HCT116 (cell line): ENCODE measurements around the gene DIP2C. TPM values are rescaled to one million over a fixed set of nuclear protein-coding genes. Genes with fewer than 3 reads are reported as not detected.

Experiments
- ATAC-seq: fragments of 200-7000 bp; cut with Tn5 transposase; 2 replicates; pipeline ENCODE4 v1.9.1; 2020; ENCODE audit warnings: mild to moderate bottlenecking, moderate library complexity
- BruUV-seq: library from RNA; stranded (reverse); fragments of 400-500 nt; replicated peaks from 2 replicates; lab custom pipeline; 2021; lab: Mats Ljungman, UMichigan
- CTCF ChIA-PET: fragments of 300-600 bp; sonication (Branson Sonifier 250); formaldehyde crosslinking; loops from one replicate; lab custom pipeline; 2021; ENCODE audit warnings: antibody characterized with exemption; lab: Charles Lee
- POLR2A ChIA-PET: fragments of 300-600, 350-600 bp; sonication (Branson Sonifier 250); formaldehyde crosslinking; loops from one replicate; lab custom pipeline; 2021; ENCODE audit warnings: antibody characterized with exemption; lab: Charles Lee
- RAD21 ChIA-PET, 2 experiments: fragments of 300-600 bp; sonication (Branson Sonifier 250); formaldehyde crosslinking; loops; one replicate each; lab custom pipeline; 2023; ENCODE audit warnings: low total read pairs in 2 of 2; ENCODE audit not compliant: uncharacterized antibody in 2 of 2, unreplicated experiment in 2 of 2, low non-redundant PET in 1 of 2; lab: Charles Lee
- DNase-seq: peaks from one replicate; pipeline ENCODE4 v3.0.0-alpha.2; 2010; ENCODE audit warnings: low read depth, low spot score
- H2AFZ ChIP-seq: fragments of 200-600 bp; shearing (Covaris generic), sonication (generic); 2 replicates; pipeline ENCODE4 v1.6.1; 2017; ENCODE audit warnings: low read depth, mixed run types, mixed read lengths, antibody characterized with exemption, low read length; ENCODE audit not compliant: poor library complexity, severe bottlenecking
- H3K27ac ChIP-seq: 2 replicates; pipeline ENCODE4 v1.5.1; 2012; ENCODE audit warnings: low read depth, low read length
- H3K27me3 ChIP-seq: fragments of 200-600 bp; sonication (generic); 2 replicates; pipeline ENCODE4 v1.6.1; 2016; ENCODE audit warnings: mixed run types, low read length, mixed read lengths; ENCODE audit not compliant: insufficient read depth
- H3K36me3 ChIP-seq, 2 experiments: fragments of 200-500 bp in 1 of 2; fragments of 200-600 bp in 1 of 2; sonication (Bioruptor generic) in 1 of 2; sonication (generic) in 1 of 2; 2 replicates each; pipeline versions ENCODE4 v1.5.1 to v1.6.1; 2014 to 2016; ENCODE audit warnings: low read length in 2 of 2, inconsistent platforms in 1 of 2, mixed read lengths in 1 of 2, mixed run types in 1 of 2; ENCODE audit not compliant: insufficient read depth in 2 of 2, control insufficient read depth in 1 of 2
- H3K4me1 ChIP-seq, 2 experiments: fragments of 200-600 bp in 1 of 2; sonication (generic) in 1 of 2; 2 replicates each; pipeline versions ENCODE4 v1.5.1 to v1.6.1; 2012 to 2017; ENCODE audit warnings: low read length in 2 of 2, inconsistent platforms in 1 of 2, mild to moderate bottlenecking in 1 of 2, mixed read lengths in 1 of 2, mixed run types in 1 of 2, moderate library complexity in 1 of 2; ENCODE audit not compliant: insufficient read depth in 2 of 2, control insufficient read depth in 1 of 2
- H3K4me2 ChIP-seq: fragments of 200-600 bp; sonication (generic); 2 replicates; pipeline ENCODE4 v1.6.1; 2017; ENCODE audit warnings: mixed run types, low read length, mixed read lengths
- H3K4me3 ChIP-seq, 2 experiments: fragments of 200-600 bp in 1 of 2; sonication (generic) in 1 of 2; replicated peaks in 1 of 2; 2 replicates each; pipeline ENCODE4 v1.5.1; 2011 to 2016; ENCODE audit warnings: low read length in 2 of 2, control low read depth in 1 of 2, low read depth in 1 of 2, mild to moderate bottlenecking in 1 of 2, mixed read lengths in 1 of 2, mixed run types in 1 of 2
- H3K79me2 ChIP-seq: fragments of 200-600 bp; sonication (generic); 2 replicates; pipeline ENCODE4 v1.6.1; 2017; ENCODE audit warnings: mild to moderate bottlenecking, mixed run types, low read length, moderate library complexity, mixed read lengths; ENCODE audit not compliant: insufficient read depth
- H3K9ac ChIP-seq: fragments of 200-600 bp; sonication (generic); 2 replicates; pipeline ENCODE4 v1.6.1; 2016; ENCODE audit warnings: low read length, mixed read lengths
- H3K9me2 ChIP-seq: fragments of 200-600 bp; sonication (generic), shearing (Covaris generic); 2 replicates; pipeline ENCODE4 v1.6.1; 2017; ENCODE audit warnings: mixed run types, mild to moderate bottlenecking, moderate library complexity; ENCODE audit not compliant: insufficient read depth
- H3K9me3 ChIP-seq, 2 experiments: fragments of 200-500 bp in 1 of 2; fragments of 200-600 bp in 1 of 2; sonication (Bioruptor generic) in 1 of 2; sonication (generic) in 1 of 2; 2 replicates each; pipeline ENCODE4 v1.6.1; 2014 to 2017; ENCODE audit warnings: low read length in 2 of 2, mixed read lengths in 2 of 2, inconsistent platforms in 1 of 2, low read depth in 1 of 2, mild to moderate bottlenecking in 1 of 2, mixed run types in 1 of 2, moderate library complexity in 1 of 2; ENCODE audit not compliant: control insufficient read depth in 1 of 2, insufficient read depth in 1 of 2
- H4K20me1 ChIP-seq: fragments of 200-600 bp; sonication (generic), shearing (Covaris generic); 2 replicates; pipeline ENCODE4 v1.6.1; 2017; ENCODE audit warnings: mixed run types, mild to moderate bottlenecking, moderate library complexity; ENCODE audit not compliant: insufficient read depth
- CBX3 ChIP-seq: IDR thresholded peaks from 2 replicates; pipeline ENCODE4 v1.6.1; 2012; ENCODE audit warnings: low read depth
- CEBPB ChIP-seq: IDR thresholded peaks from 2 replicates; pipeline ENCODE4 v1.6.1; 2012; ENCODE audit warnings: low read depth
- EGR1 ChIP-seq: IDR thresholded peaks from 2 replicates; pipeline ENCODE4 v1.6.1; 2012; ENCODE audit warnings: low read depth
- EZH2 ChIP-seq: fragments of 200-600 bp; sonication (generic); IDR thresholded peaks from 2 replicates; pipeline ENCODE4 v1.6.1; 2017; ENCODE audit warnings: antibody characterized with exemption, mixed run types
- EZH2phosphoT487 ChIP-seq: fragments of 200-600 bp; IDR thresholded peaks from 2 replicates; pipeline ENCODE4 v1.6.1; 2018; ENCODE audit warnings: antibody characterized with exemption, borderline replicate concordance
- JUND ChIP-seq: IDR thresholded peaks from 2 replicates; pipeline ENCODE4 v1.6.1; 2012
- RAD21 ChIP-seq: IDR thresholded peaks from 2 replicates; pipeline ENCODE4 v1.6.1; 2012; ENCODE audit warnings: low read depth, mild to moderate bottlenecking
- SIN3A ChIP-seq: IDR thresholded peaks from 2 replicates; pipeline ENCODE4 v1.6.1; 2012; ENCODE audit warnings: low read depth
- SP1 ChIP-seq: IDR thresholded peaks from 2 replicates; pipeline ENCODE4 v1.6.1; 2012; ENCODE audit warnings: low read depth
- TCF7L2 ChIP-seq: IDR thresholded peaks from 2 replicates; pipeline ENCODE4 v1.7.0; 2011; ENCODE audit warnings: borderline replicate concordance, inconsistent platforms; ENCODE audit not compliant: insufficient read depth, insufficient read length; ENCODE audit errors: extremely low read depth
- YY1 ChIP-seq: IDR thresholded peaks from 2 replicates; pipeline ENCODE4 v1.6.1; 2011; ENCODE audit warnings: low read length, low read depth, moderate library complexity, mild to moderate bottlenecking; ENCODE audit not compliant: insufficient replicate concordance; ENCODE audit errors: extremely low read depth
- ZBTB33 ChIP-seq: IDR thresholded peaks from 2 replicates; pipeline ENCODE4 v1.6.1; 2011; ENCODE audit warnings: mild to moderate bottlenecking, low read length, moderate library complexity; ENCODE audit not compliant: insufficient replicate concordance; ENCODE audit errors: extremely low read depth
- intact Hi-C: fragments of 100-400 bp; cut with micrococcal nuclease; formaldehyde crosslinking; loops from 2 replicates; pipeline ENCODE4 v1.10.0; 2022
- total RNA-seq: library from RNA; stranded (reverse); gene quantifications from one replicate; pipeline ENCODE4 v1.2.1, GENCODE V29; 2021; ENCODE audit not compliant: unreplicated experiment

DIP2C gene
- total RNA-seq, 1 experiment from 2014 or later = 15.4 TPM

GRCh38 chr10:676178-676577 is 13.3 kb downstream of the DIP2C start:
- Histone ChIP-seq H3K36me3 (no peaks in the 10 kb centered on the region), H2AFZ (no peak overlapping the region), H3K9ac (no peak overlapping the region), H3K9me3 (no peaks in the 10 kb centered on the region), H3K9me2 (no peaks in the 10 kb centered on the region), H3K27ac (no peak overlapping the region), H4K20me1 (no peaks in the 10 kb centered on the region), H3K4me2 (no peak overlapping the region), H3K4me1 (no peaks in the 10 kb centered on the region), H3K4me3 (no peak overlapping the region), H3K27me3 (no peaks in the 10 kb centered on the region), H3K79me2 (peaks cover 23% of the 10 kb centered on the region)
- no peak for TF ChIP-seq SP1
- TF ChIP-seq RAD21 = no peak
- TF ChIP-seq ZBTB33 = no peak
- TF ChIP-seq YY1 = no peak
- no peak for TF ChIP-seq TCF7L2
- no peak for TF ChIP-seq CBX3
- no peak for TF ChIP-seq EZH2
- TF ChIP-seq JUND = no peak
- intact Hi-C loops = no loop called here
- no TSS peak for BruUV-seq
- CTCF ChIA-PET = no interaction called here
- POLR2A ChIA-PET = no interaction called here
- ATAC-seq (no peak), DNase-seq (no peak)
- RAD21 ChIA-PET = no interaction called here

- ATAC-seq = no peak
- H3K9me2 ChIP-seq = no peaks in the 10 kb centered on the region
These were observed 13.9 kb downstream of the DIP2C start for GRCh38 chr10:675532-675931.

More at GRCh38 chr10:675532-675931, 13.9 kb downstream of the DIP2C start:
- DNase-seq = no peak
- Histone ChIP-seq H3K27me3 (no peaks in the 10 kb centered on the region), H3K4me2 (no peak overlapping the region), H3K4me3 (no peak overlapping the region), H3K36me3 (no peaks in the 10 kb centered on the region), H3K27ac (no peak overlapping the region), H3K79me2 (peaks cover 22% of the 10 kb centered on the region), H2AFZ (no peak overlapping the region), H3K9ac (no peak overlapping the region), H3K9me3 (no peaks in the 10 kb centered on the region), H3K4me1 (no peaks in the 10 kb centered on the region), H4K20me1 (no peaks in the 10 kb centered on the region)
- intact Hi-C loops = no loop called here
- ChIA-PET RAD21 (no interaction called here), POLR2A (no interaction called here), CTCF (no interaction called here)
- no TSS peak for BruUV-seq
- TF ChIP-seq EZH2phosphoT487 = no peak
- TF ChIP-seq JUND = no peak
- no peak for TF ChIP-seq RAD21
- TF ChIP-seq EGR1 = no peak
- TF ChIP-seq ZBTB33 = no peak
- no peak for TF ChIP-seq EZH2
- no peak for TF ChIP-seq CEBPB
- TF ChIP-seq SIN3A = no peak
